NCI-H146 (cell line): ENCODE measurements around the gene TMED8.
"Not testable (repeated sequence)": the region's sequence is repeated elsewhere in the genome, so short reads cannot be mapped to it uniquely, and the experiment has no call there.

Experiments used
- DNase-seq: peaks from one replicate; lab custom pipeline; 2025; lab: John Stamatoyannopoulos, UW

TMED8 gene

GRCh38 chr14:77322250-77322902, 54.5 kb downstream of the TMED8 start:
- no peak for DNase-seq

GRCh38 chr14:77320238-77320935, 56.5 kb downstream of the TMED8 start, which contains the start of gene POMT2:
TSS of gene POMT2 (minus strand) at chr14:77320883. CDS start at chr14:77320681, 202 bp downstream.
- DNase-seq, result peak; percentile 89

GRCh38 chr14:77319422-77319821, 57.5 kb downstream of the TMED8 start:
- DNase-seq, result no peak

- DNase-seq, result not testable (repeated sequence)
Observed at GRCh38 chr14:77318756-77319155, 58.1 kb downstream of the TMED8 start.

GRCh38 chr14:77318006-77318553, 58.8 kb downstream of the TMED8 start:
- no peak for DNase-seq

- DNase-seq, result no peak
Observed at GRCh38 chr14:77316872-77317301, 60.0 kb downstream of the TMED8 start.

GRCh38 chr14:77316195-77316505, 60.7 kb downstream of the TMED8 start:
- DNase-seq, result no peak

GRCh38 chr14:77314539-77315457, 62.1 kb downstream of the TMED8 start:
- DNase-seq, result no peak

GRCh38 chr14:77314043-77314442, 62.9 kb downstream of the TMED8 start:
- DNase-seq, result no peak

GRCh38 chr14:77313371-77313770, 63.5 kb downstream of the TMED8 start:
- no peak for DNase-seq

GRCh38 chr14:77311217-77311616, 65.7 kb downstream of the TMED8 start:
- no peak for DNase-seq

- no peak for DNase-seq
Observed at GRCh38 chr14:77310026-77310425, 66.9 kb downstream of the TMED8 start.

- no peak for DNase-seq
Observed at GRCh38 chr14:77309131-77309530, 67.8 kb downstream of the TMED8 start.

GRCh38 chr14:77306851-77307496, 69.9 kb downstream of the TMED8 start:
- DNase-seq, result no peak

- DNase-seq, result no peak
Observed at GRCh38 chr14:77306416-77306815, 70.5 kb downstream of the TMED8 start.

GRCh38 chr14:77305696-77306095, 71.2 kb downstream of the TMED8 start:
- no peak for DNase-seq

- no peak for DNase-seq
Observed at GRCh38 chr14:77303417-77304156, 73.3 kb downstream of the TMED8 start.

GRCh38 chr14:77302926-77303325, 74.0 kb downstream of the TMED8 start:
- DNase-seq, result no peak

- DNase-seq, result peak; percentile 26
Observed at GRCh38 chr14:77301103-77301502, 75.8 kb downstream of the TMED8 start.

- DNase-seq, result no peak
Observed at GRCh38 chr14:77299771-77300170, 77.1 kb downstream of the TMED8 start.

- no peak for DNase-seq
Observed at GRCh38 chr14:77296906-77297305, 80.0 kb downstream of the TMED8 start.
